Loucy (cell line): ENCODE results near the gene KIF12.

Experiments used
- H2AFZ ChIP-seq: fragments of 200-600 bp; sonication (generic); 2 replicates; pipeline ENCODE4 v1.6.0; 2016; ENCODE audit warnings: antibody characterized with exemption, mild to moderate bottlenecking, low read length, moderate library complexity
- H3F3A ChIP-seq: fragments of 200-600 bp; 2 replicates; pipeline ENCODE4 v1.6.0; 2016; ENCODE audit warnings: antibody characterized with exemption, low read depth, mild to moderate bottlenecking
- H3K27me3 ChIP-seq: fragments of 200-600 bp; sonication (generic); 2 replicates; pipeline ENCODE4 v1.6.1; 2014; ENCODE audit warnings: low read length, mild to moderate bottlenecking; ENCODE audit not compliant: insufficient read depth, poor library complexity, severe bottlenecking
- H3K36me3 ChIP-seq: fragments of 200-600 bp; sonication (generic); 2 replicates; pipeline ENCODE4 v1.6.1; 2016; ENCODE audit warnings: low read length; ENCODE audit not compliant: insufficient read depth
- H3K4me1 ChIP-seq: fragments of 200-600 bp; sonication (generic); 2 replicates; pipeline ENCODE4 v1.5.1; 2014; ENCODE audit warnings: low read length, mild to moderate bottlenecking; ENCODE audit not compliant: insufficient read depth, poor library complexity, severe bottlenecking
- H3K4me2 ChIP-seq: fragments of 200-600 bp; sonication (generic); 2 replicates; pipeline ENCODE4 v1.6.0; 2014; ENCODE audit warnings: antibody characterized with exemption, low read length, low read depth, mild to moderate bottlenecking; ENCODE audit not compliant: poor library complexity, severe bottlenecking
- H3K4me3 ChIP-seq: fragments of 200-600 bp; sonication (generic); 2 replicates; pipeline ENCODE4 v1.5.1; 2014; ENCODE audit warnings: low read length, mild to moderate bottlenecking, mixed read lengths; ENCODE audit not compliant: poor library complexity, severe bottlenecking
- H3K79me2 ChIP-seq: fragments of 200-600 bp; sonication (generic); 2 replicates; pipeline ENCODE4 v1.6.1; 2014; ENCODE audit warnings: low read length; ENCODE audit not compliant: insufficient read depth
- H3K9ac ChIP-seq: fragments of 200-600 bp; sonication (generic); 2 replicates; pipeline ENCODE4 v1.6.0; 2014; ENCODE audit warnings: mild to moderate bottlenecking, low read depth, low read length, moderate library complexity; ENCODE audit not compliant: poor library complexity, severe bottlenecking
- H3K9me2 ChIP-seq: fragments of 200-600 bp; sonication (generic); replicated peaks from 2 replicates; pipeline ENCODE4 v1.6.1; 2016; ENCODE audit warnings: low read depth, low read length, mixed read lengths
- H3K9me3 ChIP-seq: fragments of 200-600 bp; sonication (generic); 2 replicates; pipeline ENCODE4 v1.6.1; 2014; ENCODE audit warnings: mild to moderate bottlenecking, antibody characterized with exemption, low read length, low read depth; ENCODE audit not compliant: insufficient read depth
- H4K20me1 ChIP-seq: fragments of 200-600 bp; sonication (generic); 2 replicates; pipeline ENCODE4 v1.6.0; 2014; ENCODE audit warnings: antibody characterized with exemption, low read length, mild to moderate bottlenecking; ENCODE audit not compliant: insufficient read depth, poor library complexity, severe bottlenecking
- EZH2phosphoT487 ChIP-seq: fragments of 200-600 bp; IDR thresholded peaks from 2 replicates; pipeline ENCODE4 v1.6.1; 2018; ENCODE audit warnings: antibody characterized with exemption, mild to moderate bottlenecking, moderate library complexity, borderline replicate concordance
- TF ChIP-seq, protein P1 (sequence below): fragments of 200-600 bp; sonication (generic); conservative IDR thresholded peaks from 2 replicates; pipeline ENCODE4 v1.5.1; 2014; ENCODE audit warnings: mild to moderate bottlenecking, antibody characterized with exemption, low read length

The KIF12 gene

DNA sequence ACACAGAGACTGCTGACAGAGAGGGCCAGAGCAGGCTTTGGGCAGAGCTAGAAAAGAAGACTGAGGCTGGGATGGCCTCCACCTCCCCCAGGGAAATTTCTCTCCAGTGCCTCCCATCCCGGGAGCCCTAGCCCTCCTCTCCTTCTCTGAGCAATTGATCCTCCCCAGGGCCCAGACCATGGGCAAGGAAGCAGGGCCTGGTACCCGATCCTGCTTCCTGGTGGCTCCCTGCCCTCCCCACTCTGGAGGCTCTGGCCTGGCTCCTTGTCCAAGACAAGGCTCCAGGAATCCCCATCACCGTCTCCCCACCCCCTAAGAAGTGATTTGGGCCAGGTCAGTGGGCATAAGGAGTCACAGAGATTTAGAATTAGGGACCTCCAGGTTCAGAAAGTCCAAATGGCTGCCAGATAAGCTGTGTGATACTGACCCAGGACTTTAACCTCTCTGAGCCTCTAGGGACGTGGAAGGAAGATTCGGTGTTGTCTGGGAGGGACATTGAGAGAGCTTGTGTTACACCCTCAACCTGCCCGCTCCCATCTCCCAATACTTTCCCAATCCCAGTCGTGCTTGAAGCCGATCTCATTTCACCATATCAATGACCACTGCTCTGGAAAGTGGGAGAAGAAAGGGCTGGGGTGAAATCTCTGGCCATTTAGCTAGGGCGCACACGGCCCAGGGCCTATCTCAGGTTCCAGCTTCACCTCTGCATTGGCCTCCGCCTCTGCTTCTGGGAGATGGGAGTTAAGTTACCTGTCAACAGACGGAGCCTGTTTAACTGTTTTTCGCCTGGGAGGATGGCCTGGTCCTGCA, 25.8 kb upstream of the KIF12 start:
- TF ChIP-seq, protein P1, sequence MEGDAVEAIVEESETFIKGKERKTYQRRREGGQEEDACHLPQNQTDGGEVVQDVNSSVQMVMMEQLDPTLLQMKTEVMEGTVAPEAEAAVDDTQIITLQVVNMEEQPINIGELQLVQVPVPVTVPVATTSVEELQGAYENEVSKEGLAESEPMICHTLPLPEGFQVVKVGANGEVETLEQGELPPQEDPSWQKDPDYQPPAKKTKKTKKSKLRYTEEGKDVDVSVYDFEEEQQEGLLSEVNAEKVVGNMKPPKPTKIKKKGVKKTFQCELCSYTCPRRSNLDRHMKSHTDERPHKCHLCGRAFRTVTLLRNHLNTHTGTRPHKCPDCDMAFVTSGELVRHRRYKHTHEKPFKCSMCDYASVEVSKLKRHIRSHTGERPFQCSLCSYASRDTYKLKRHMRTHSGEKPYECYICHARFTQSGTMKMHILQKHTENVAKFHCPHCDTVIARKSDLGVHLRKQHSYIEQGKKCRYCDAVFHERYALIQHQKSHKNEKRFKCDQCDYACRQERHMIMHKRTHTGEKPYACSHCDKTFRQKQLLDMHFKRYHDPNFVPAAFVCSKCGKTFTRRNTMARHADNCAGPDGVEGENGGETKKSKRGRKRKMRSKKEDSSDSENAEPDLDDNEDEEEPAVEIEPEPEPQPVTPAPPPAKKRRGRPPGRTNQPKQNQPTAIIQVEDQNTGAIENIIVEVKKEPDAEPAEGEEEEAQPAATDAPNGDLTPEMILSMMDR = no peak
- no peak for TF ChIP-seq EZH2phosphoT487
- H4K20me1 ChIP-seq = no peaks in the 10 kb centered on the region

DNA sequence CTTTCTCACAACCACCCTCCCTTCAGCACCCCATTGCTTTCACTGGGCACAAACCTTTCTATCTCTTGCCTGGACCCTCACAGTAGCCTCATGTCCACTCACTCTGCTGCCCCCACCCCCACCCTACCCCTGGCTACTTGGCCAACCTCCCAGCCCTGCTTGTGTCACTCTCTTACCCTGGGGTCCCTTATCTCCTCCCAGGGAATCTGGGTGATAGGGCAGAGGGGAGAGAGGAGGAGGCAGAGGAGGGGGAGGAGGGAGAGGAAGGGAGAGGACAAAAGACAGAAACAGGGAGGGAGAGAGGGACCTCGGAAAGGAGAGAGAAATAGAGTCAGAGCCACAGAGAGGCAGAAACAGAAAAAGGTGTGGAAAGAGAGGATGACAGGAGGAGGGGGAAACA, 25.0 kb upstream of the KIF12 start:
- no peaks in the 10 kb centered on the region for H3K9me2 ChIP-seq
- H2AFZ ChIP-seq = no peak overlapping the region
- no peaks in the 10 kb centered on the region for H4K20me1 ChIP-seq
- H3K9me3 ChIP-seq = no peaks in the 10 kb centered on the region
- H3K4me3 ChIP-seq = no peak overlapping the region
- no peaks in the 10 kb centered on the region for H3K27me3 ChIP-seq
- no peaks in the 10 kb centered on the region for H3K4me1 ChIP-seq
- no peak overlapping the region for H3K4me2 ChIP-seq
- no peaks in the 10 kb centered on the region for H3F3A ChIP-seq
- no peaks in the 10 kb centered on the region for H3K36me3 ChIP-seq
- TF ChIP-seq EZH2phosphoT487 = no peak
- TF ChIP-seq, protein P1 = no peak
- no peaks in the 10 kb centered on the region for H3K79me2 ChIP-seq
- H3K9ac ChIP-seq = no peak overlapping the region

More for the DNA sequence above, 25.8 kb upstream of the KIF12 start:
- H2AFZ ChIP-seq = no peak overlapping the region
- H3K4me2 ChIP-seq = no peak overlapping the region
- H3K4me3 ChIP-seq = no peak overlapping the region
- H3K27me3 ChIP-seq = no peaks in the 10 kb centered on the region
- no peaks in the 10 kb centered on the region for H3F3A ChIP-seq
- H3K9me3 ChIP-seq = no peaks in the 10 kb centered on the region
- no peaks in the 10 kb centered on the region for H3K9me2 ChIP-seq
- no peaks in the 10 kb centered on the region for H3K79me2 ChIP-seq
- H3K9ac ChIP-seq = no peak overlapping the region
- H3K4me1 ChIP-seq = no peaks in the 10 kb centered on the region
- H3K36me3 ChIP-seq = no peaks in the 10 kb centered on the region

DNA sequence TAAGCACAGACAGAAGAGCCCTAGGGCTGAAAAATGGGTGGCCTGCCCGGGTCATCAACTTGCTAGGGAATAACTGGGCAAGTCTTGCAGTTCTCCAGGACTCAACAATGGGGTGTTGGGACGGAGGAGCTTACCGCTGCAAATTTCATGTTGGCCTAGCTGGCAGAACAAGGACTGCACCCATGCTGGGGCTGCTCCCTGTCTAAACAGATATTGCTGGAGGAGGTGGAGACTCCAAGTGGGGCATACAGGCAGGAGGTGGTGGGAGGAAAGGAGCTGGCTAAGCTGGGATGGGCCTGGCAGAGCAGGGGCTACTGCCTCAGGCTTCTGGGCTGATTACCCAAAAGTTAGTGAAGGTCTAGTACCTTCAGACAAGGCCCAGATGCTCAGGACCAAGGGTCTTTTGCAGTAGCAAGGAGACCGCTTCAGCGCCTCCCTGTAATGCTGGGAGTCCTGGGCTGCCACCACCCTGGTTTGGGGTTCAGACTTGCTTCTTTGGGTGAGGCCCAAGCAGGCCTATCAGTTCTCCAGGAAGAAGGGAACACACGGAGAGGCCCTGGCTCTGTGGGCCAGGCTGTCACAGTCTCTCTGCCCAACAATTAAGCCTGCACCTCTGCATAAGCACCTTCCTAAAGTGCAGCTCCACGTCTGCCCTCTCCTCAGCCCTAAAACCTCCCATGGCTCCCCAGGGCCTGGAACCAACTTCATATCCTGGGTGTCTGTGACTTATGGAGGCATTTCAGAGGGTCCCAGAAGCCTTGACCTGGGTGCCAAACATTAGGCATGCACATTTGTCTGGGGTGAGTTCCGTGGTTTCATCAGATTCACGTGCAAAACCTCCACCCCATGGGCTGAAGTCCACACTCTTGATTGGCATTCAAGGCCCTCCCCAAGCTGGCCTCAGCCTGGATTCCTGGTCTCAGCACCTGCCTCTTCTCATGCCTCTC, 24.2 kb upstream of the KIF12 start:
- no peaks in the 10 kb centered on the region for H3K79me2 ChIP-seq
- H3F3A ChIP-seq = no peaks in the 10 kb centered on the region
- H3K27me3 ChIP-seq = no peaks in the 10 kb centered on the region
- no peak for TF ChIP-seq EZH2phosphoT487
- TF ChIP-seq, protein P1 = no peak
- no peak overlapping the region for H3K9ac ChIP-seq
- no peak overlapping the region for H3K4me3 ChIP-seq
- H3K4me1 ChIP-seq = no peaks in the 10 kb centered on the region
- no peak overlapping the region for H2AFZ ChIP-seq
- no peaks in the 10 kb centered on the region for H4K20me1 ChIP-seq
- no peaks in the 10 kb centered on the region for H3K36me3 ChIP-seq
- no peaks in the 10 kb centered on the region for H3K9me3 ChIP-seq
- H3K4me2 ChIP-seq = no peak overlapping the region
- no peaks in the 10 kb centered on the region for H3K9me2 ChIP-seq
